GM23338 (cell line): ENCODE measurements around the gene ST3GAL6.

Experiments
- CREB1 ChIP-seq: fragments of 250-450 bp; sonication (Bioruptor Pico); IDR thresholded peaks from 2 replicates; pipeline ENCODE4 v1.5.0; 2020; ENCODE audit warnings: low read depth, mild to moderate bottlenecking, moderate library complexity
- EZH2 ChIP-seq: fragments of 200-600 bp; sonication (generic); IDR thresholded peaks from one replicate; pipeline ENCODE4 v1.8.0; 2017; ENCODE audit warnings: antibody characterized with exemption, mild to moderate bottlenecking, low read depth; ENCODE audit not compliant: unreplicated experiment
- EZH2phosphoT487 ChIP-seq: fragments of 200-600 bp; sonication (generic); IDR thresholded peaks from one replicate; pipeline ENCODE4 v1.8.1; 2018; ENCODE audit warnings: antibody characterized with exemption; ENCODE audit not compliant: unreplicated experiment
- JUNB ChIP-seq: IDR thresholded peaks from one replicate; pipeline ENCODE4 v1.6.1; 2016; ENCODE audit warnings: antibody characterized with exemption; ENCODE audit not compliant: unreplicated experiment
- NANOG ChIP-seq: IDR thresholded peaks from 2 replicates; pipeline ENCODE4 v1.6.1; 2016; ENCODE audit warnings: antibody characterized with exemption, borderline replicate concordance
- POLR2AphosphoS5 ChIP-seq: IDR thresholded peaks from 2 replicates; pipeline ENCODE4 v1.6.1; 2016; ENCODE audit warnings: antibody characterized with exemption, low read depth
- STAT1 ChIP-seq: IDR thresholded peaks from one replicate; pipeline ENCODE4 v1.6.1; 2016; ENCODE audit warnings: antibody characterized with exemption; ENCODE audit not compliant: unreplicated experiment
- ZNF331 ChIP-seq: fragments of 250-450 bp; sonication (Bioruptor Pico); IDR thresholded peaks from 2 replicates; pipeline ENCODE4 v1.5.0; 2020; ENCODE audit warnings: low read depth, mild to moderate bottlenecking, moderate library complexity
- TF ChIP-seq, protein P1 (sequence below), 2 experiments: fragments of 200-600 bp in 1 of 2; sonication (generic) in 1 of 2; conservative IDR thresholded peaks; 2 replicates each; pipeline versions ENCODE4 v1.5.1 to v1.6.1; 2016 to 2017; ENCODE audit warnings: antibody characterized with exemption in 2 of 2, low read depth in 2 of 2, mild to moderate bottlenecking in 2 of 2, moderate library complexity in 1 of 2
- TF ChIP-seq, protein P2 (sequence below): IDR thresholded peaks from one replicate; pipeline ENCODE4 v1.6.1; 2018; ENCODE audit warnings: antibody characterized with exemption; ENCODE audit not compliant: unreplicated experiment
- TF ChIP-seq, protein P3 (sequence below): IDR thresholded peaks from 2 replicates; pipeline ENCODE4 v1.6.1; 2016; ENCODE audit warnings: antibody characterized with exemption

DNA sequence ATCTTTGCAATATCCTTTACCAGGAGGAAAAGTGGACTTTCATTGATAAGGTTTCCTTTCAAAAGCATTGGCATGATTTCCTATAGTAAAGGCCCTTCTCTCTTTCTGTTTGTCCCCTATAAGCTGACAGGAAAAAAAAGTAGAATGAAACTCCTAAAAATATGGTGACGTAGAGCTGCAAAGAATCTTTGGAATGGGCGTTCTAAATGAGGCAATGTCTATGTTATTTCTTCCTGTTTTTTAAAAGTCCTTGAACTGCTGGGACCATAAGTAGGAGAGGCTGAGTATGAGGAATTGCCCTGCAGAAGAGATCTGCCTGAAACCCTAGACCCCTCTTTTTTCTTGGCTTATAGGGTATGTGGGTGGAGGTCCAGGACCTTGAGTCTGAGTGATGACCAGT is 17.2 kb downstream of the ST3GAL6 start:
- TF ChIP-seq ZNF331 (no peak), JUNB (no peak), EZH2phosphoT487 (no peak), POLR2AphosphoS5 (no peak), EZH2 (no peak), NANOG (no peak), STAT1 (no peak), CREB1 (CRISPR knock-in tag) (no peak)
- TF ChIP-seq, protein P1, sequence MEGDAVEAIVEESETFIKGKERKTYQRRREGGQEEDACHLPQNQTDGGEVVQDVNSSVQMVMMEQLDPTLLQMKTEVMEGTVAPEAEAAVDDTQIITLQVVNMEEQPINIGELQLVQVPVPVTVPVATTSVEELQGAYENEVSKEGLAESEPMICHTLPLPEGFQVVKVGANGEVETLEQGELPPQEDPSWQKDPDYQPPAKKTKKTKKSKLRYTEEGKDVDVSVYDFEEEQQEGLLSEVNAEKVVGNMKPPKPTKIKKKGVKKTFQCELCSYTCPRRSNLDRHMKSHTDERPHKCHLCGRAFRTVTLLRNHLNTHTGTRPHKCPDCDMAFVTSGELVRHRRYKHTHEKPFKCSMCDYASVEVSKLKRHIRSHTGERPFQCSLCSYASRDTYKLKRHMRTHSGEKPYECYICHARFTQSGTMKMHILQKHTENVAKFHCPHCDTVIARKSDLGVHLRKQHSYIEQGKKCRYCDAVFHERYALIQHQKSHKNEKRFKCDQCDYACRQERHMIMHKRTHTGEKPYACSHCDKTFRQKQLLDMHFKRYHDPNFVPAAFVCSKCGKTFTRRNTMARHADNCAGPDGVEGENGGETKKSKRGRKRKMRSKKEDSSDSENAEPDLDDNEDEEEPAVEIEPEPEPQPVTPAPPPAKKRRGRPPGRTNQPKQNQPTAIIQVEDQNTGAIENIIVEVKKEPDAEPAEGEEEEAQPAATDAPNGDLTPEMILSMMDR (conservative IDR thresholded peaks at IDR 0.05; ENCODE audit: low read depth in 2 of 2): no peak
- TF ChIP-seq, protein P2, sequence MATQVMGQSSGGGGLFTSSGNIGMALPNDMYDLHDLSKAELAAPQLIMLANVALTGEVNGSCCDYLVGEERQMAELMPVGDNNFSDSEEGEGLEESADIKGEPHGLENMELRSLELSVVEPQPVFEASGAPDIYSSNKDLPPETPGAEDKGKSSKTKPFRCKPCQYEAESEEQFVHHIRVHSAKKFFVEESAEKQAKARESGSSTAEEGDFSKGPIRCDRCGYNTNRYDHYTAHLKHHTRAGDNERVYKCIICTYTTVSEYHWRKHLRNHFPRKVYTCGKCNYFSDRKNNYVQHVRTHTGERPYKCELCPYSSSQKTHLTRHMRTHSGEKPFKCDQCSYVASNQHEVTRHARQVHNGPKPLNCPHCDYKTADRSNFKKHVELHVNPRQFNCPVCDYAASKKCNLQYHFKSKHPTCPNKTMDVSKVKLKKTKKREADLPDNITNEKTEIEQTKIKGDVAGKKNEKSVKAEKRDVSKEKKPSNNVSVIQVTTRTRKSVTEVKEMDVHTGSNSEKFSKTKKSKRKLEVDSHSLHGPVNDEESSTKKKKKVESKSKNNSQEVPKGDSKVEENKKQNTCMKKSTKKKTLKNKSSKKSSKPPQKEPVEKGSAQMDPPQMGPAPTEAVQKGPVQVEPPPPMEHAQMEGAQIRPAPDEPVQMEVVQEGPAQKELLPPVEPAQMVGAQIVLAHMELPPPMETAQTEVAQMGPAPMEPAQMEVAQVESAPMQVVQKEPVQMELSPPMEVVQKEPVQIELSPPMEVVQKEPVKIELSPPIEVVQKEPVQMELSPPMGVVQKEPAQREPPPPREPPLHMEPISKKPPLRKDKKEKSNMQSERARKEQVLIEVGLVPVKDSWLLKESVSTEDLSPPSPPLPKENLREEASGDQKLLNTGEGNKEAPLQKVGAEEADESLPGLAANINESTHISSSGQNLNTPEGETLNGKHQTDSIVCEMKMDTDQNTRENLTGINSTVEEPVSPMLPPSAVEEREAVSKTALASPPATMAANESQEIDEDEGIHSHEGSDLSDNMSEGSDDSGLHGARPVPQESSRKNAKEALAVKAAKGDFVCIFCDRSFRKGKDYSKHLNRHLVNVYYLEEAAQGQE: no peak
- TF ChIP-seq, protein P3, sequence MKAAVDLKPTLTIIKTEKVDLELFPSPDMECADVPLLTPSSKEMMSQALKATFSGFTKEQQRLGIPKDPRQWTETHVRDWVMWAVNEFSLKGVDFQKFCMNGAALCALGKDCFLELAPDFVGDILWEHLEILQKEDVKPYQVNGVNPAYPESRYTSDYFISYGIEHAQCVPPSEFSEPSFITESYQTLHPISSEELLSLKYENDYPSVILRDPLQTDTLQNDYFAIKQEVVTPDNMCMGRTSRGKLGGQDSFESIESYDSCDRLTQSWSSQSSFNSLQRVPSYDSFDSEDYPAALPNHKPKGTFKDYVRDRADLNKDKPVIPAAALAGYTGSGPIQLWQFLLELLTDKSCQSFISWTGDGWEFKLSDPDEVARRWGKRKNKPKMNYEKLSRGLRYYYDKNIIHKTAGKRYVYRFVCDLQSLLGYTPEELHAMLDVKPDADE: no peak
